HEK293 (cell line): ENCODE measurements around the gene NOP10.
A peak's percentile ranks its signal among the peaks of the same experiment; 100 is the strongest.

Experiments used
- KLF10 ChIP-seq: fragments of 450-650 bp; IDR thresholded peaks from 2 replicates; pipeline ENCODE4 v1.5.1; 2018; ENCODE audit warnings: missing biosample characterization, mild to moderate bottlenecking, missing genetic modification characterization
- MEIS1 ChIP-seq: sonication (generic); formaldehyde crosslinking; IDR thresholded peaks from 2 replicates; pipeline ENCODE4 v1.8.1; 2022; ENCODE audit warnings: missing genetic modification reagents, mild to moderate bottlenecking, borderline replicate concordance
- REPIN1 ChIP-seq: fragments of 450-650 bp; formaldehyde crosslinking; IDR thresholded peaks from 2 replicates; pipeline ENCODE4 v1.5.1; 2017; ENCODE audit warnings: missing biosample characterization, missing genetic modification characterization, low read depth
- SCRT1 ChIP-seq: fragments of 450-650 bp; formaldehyde crosslinking; IDR thresholded peaks from 2 replicates; pipeline ENCODE4 v1.5.1; 2016; ENCODE audit warnings: missing biosample characterization, missing genetic modification characterization, borderline replicate concordance
- ZFP3 ChIP-seq: fragments of 450-650 bp; formaldehyde crosslinking; IDR thresholded peaks from 2 replicates; pipeline ENCODE4 v1.5.1; 2016; ENCODE audit warnings: low read depth, missing biosample characterization, missing genetic modification characterization
- ZNF10 ChIP-seq: fragments of 450-650 bp; formaldehyde crosslinking; IDR thresholded peaks from 2 replicates; pipeline ENCODE4 v1.5.1; 2017; ENCODE audit warnings: missing biosample characterization, missing genetic modification characterization
- ZNF146 ChIP-seq: fragments of 450-650 bp; formaldehyde crosslinking; IDR thresholded peaks from 2 replicates; pipeline ENCODE4 v1.5.1; 2016; ENCODE audit warnings: missing biosample characterization, missing genetic modification characterization
- ZNF19 ChIP-seq: fragments of 450-650 bp; formaldehyde crosslinking; IDR thresholded peaks from 2 replicates; pipeline ENCODE4; 2016; ENCODE audit warnings: missing biosample characterization, missing genetic modification characterization, low read depth
- ZNF214 ChIP-seq: fragments of 450-650 bp; formaldehyde crosslinking; IDR thresholded peaks from 2 replicates; pipeline ENCODE4 v1.5.1; 2017; ENCODE audit warnings: missing biosample characterization, mild to moderate bottlenecking, missing genetic modification characterization, borderline replicate concordance
- ZNF311 ChIP-seq: fragments of 450-650 bp; formaldehyde crosslinking; IDR thresholded peaks from 2 replicates; pipeline ENCODE4 v1.5.1; 2017; ENCODE audit warnings: missing biosample characterization, missing genetic modification characterization, borderline replicate concordance
- ZNF514 ChIP-seq: fragments of 450-650 bp; formaldehyde crosslinking; IDR thresholded peaks from 2 replicates; pipeline ENCODE4 v1.5.1; 2016; ENCODE audit warnings: missing biosample characterization, missing genetic modification characterization
- ZNF548 ChIP-seq: fragments of 450-650 bp; formaldehyde crosslinking; IDR thresholded peaks from 2 replicates; pipeline ENCODE4 v1.5.1; 2016; ENCODE audit warnings: missing biosample characterization, missing genetic modification characterization
- ZNF571 ChIP-seq: fragments of 450-650 bp; formaldehyde crosslinking; IDR thresholded peaks from 2 replicates; pipeline ENCODE4 v1.5.0; 2017; ENCODE audit warnings: missing biosample characterization, missing genetic modification characterization
- ZNF626 ChIP-seq: fragments of 450-650 bp; sonication (Bioruptor Pico); formaldehyde crosslinking; IDR thresholded peaks from 2 replicates; pipeline ENCODE4 v1.5.1; 2018; ENCODE audit warnings: missing biosample characterization, missing genetic modification characterization, inconsistent platforms
- ZNF677 ChIP-seq: fragments of 450-650 bp; IDR thresholded peaks from 2 replicates; pipeline ENCODE4 v1.5.0; 2018; ENCODE audit warnings: missing biosample characterization, mild to moderate bottlenecking, missing genetic modification characterization, moderate library complexity
- ZNF791 ChIP-seq: fragments of 450-650 bp; formaldehyde crosslinking; IDR thresholded peaks from 2 replicates; pipeline ENCODE4 v1.5.1; 2016; ENCODE audit warnings: missing biosample characterization, missing genetic modification characterization
- TF ChIP-seq, protein P1 (sequence below): fragments of 450-650 bp; formaldehyde crosslinking; IDR thresholded peaks from 2 replicates; pipeline ENCODE4 v1.5.1; 2016; ENCODE audit warnings: missing biosample characterization, missing genetic modification characterization
- TF ChIP-seq, protein P2 (sequence below): fragments of 450-650 bp; formaldehyde crosslinking; IDR thresholded peaks from 2 replicates; pipeline ENCODE4 v1.5.1; 2017; ENCODE audit warnings: missing biosample characterization, missing genetic modification characterization
- TF ChIP-seq, protein P3 (sequence below): fragments of 450-650 bp; formaldehyde crosslinking; IDR thresholded peaks from 2 replicates; pipeline ENCODE4 v1.5.1; 2016; ENCODE audit warnings: missing biosample characterization, missing genetic modification characterization, borderline replicate concordance
- TF ChIP-seq, protein P4 (sequence below): fragments of 450-650 bp; formaldehyde crosslinking; IDR thresholded peaks from 2 replicates; pipeline ENCODE4 v1.5.1; 2016; ENCODE audit warnings: missing biosample characterization, missing genetic modification characterization, low read depth
- TF ChIP-seq, protein P5 (sequence below): fragments of 450-650 bp; formaldehyde crosslinking; IDR thresholded peaks from 2 replicates; pipeline ENCODE4 v1.5.1; 2016; ENCODE audit warnings: missing biosample characterization, missing genetic modification characterization
- TF ChIP-seq, protein P6 (sequence below): fragments of 450-650 bp; formaldehyde crosslinking; IDR thresholded peaks from 2 replicates; pipeline ENCODE4 v1.5.1; 2016; ENCODE audit warnings: missing biosample characterization, missing genetic modification characterization, borderline replicate concordance

NOP10 gene

DNA sequence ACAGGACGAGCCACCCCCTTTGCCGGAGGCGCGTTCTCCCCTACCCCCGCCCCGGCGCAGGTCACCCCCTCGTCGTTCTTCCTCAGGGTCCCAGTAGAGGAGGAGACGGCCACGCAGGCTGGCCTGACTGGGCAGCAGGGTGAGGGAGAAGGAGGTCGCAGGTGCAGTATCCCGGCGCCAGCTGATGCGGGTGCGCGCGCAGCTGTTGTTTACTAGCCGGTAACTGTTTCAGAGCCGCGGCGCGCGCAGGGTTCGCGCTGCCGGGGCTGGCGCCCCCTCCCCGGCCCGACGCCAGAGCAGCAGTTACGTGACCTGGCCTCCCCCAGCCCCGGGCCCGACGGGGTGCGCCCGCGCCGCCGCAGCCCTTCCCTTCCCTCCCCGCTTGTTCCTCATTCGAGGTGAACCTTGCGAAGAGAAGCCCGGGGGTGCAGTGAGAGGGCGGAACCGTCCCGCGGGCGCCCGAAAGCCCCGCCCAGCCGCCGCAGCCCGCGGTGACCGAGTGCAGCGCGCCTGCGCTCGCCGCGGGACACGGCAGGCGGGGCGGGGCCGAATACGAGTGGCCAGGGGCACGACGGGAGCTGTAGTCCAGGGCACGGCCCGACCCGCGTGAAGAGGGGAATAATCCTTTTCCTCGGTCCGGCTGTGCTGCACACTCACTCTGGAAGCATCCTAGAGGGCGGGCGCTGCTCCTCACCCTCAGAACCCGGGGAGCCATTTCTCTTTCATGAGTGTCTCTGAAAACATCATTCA lies 5.2 kb downstream of the NOP10 start, which contains the start of gene SLC12A6 (continued):
- TF ChIP-seq ZNF791 (no peak), ZNF677 (tag by site-specific recombination) (no peak), ZNF146 (tag by site-specific recombination) (no peak), ZNF311 (tag by site-specific recombination) (no peak), SCRT1 (tag by site-specific recombination) (no peak), ZNF514 (tag by site-specific recombination) (no peak), ZNF10 (peak; percentile 59; the same call in 1 of the 2 replicates), KLF10 (tag by site-specific recombination) (no peak), MEIS1 (CRISPR knock-in tag) (no peak), ZNF571 (tag by site-specific recombination) (no peak), ZNF214 (no peak), ZNF19 (tag by site-specific recombination) (no peak), ZFP3 (tag by site-specific recombination) (no peak), REPIN1 (tag by site-specific recombination) (no peak), ZNF626 (tag by site-specific recombination) (no peak), ZNF548 (tag by site-specific recombination) (no peak)
- TF ChIP-seq, protein P1, sequence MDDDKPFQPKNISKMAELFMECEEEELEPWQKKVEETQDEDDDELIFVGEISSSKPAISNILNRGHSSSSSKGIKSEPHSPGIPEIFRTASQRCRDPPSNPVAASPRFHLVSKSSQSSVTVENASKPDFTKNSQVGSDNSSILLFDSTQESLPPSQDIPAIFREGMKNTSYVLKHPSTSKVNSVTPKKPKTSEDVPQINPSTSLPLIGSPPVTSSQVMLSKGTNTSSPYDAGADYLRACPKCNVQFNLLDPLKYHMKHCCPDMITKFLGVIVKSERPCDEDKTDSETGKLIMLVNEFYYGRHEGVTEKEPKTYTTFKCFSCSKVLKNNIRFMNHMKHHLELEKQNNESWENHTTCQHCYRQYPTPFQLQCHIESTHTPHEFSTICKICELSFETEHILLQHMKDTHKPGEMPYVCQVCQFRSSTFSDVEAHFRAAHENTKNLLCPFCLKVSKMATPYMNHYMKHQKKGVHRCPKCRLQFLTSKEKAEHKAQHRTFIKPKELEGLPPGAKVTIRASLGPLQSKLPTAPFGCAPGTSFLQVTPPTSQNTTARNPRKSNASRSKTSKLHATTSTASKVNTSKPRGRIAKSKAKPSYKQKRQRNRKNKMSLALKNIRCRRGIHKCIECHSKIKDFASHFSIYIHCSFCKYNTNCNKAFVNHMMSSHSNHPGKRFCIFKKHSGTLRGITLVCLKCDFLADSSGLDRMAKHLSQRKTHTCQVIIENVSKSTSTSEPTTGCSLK: no peak
- TF ChIP-seq, protein P2, sequence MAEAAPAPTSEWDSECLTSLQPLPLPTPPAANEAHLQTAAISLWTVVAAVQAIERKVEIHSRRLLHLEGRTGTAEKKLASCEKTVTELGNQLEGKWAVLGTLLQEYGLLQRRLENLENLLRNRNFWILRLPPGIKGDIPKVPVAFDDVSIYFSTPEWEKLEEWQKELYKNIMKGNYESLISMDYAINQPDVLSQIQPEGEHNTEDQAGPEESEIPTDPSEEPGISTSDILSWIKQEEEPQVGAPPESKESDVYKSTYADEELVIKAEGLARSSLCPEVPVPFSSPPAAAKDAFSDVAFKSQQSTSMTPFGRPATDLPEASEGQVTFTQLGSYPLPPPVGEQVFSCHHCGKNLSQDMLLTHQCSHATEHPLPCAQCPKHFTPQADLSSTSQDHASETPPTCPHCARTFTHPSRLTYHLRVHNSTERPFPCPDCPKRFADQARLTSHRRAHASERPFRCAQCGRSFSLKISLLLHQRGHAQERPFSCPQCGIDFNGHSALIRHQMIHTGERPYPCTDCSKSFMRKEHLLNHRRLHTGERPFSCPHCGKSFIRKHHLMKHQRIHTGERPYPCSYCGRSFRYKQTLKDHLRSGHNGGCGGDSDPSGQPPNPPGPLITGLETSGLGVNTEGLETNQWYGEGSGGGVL (tag by site-specific recombination): peak; percentile 56; the same call in 1 of the 2 replicates
- TF ChIP-seq, protein P3, sequence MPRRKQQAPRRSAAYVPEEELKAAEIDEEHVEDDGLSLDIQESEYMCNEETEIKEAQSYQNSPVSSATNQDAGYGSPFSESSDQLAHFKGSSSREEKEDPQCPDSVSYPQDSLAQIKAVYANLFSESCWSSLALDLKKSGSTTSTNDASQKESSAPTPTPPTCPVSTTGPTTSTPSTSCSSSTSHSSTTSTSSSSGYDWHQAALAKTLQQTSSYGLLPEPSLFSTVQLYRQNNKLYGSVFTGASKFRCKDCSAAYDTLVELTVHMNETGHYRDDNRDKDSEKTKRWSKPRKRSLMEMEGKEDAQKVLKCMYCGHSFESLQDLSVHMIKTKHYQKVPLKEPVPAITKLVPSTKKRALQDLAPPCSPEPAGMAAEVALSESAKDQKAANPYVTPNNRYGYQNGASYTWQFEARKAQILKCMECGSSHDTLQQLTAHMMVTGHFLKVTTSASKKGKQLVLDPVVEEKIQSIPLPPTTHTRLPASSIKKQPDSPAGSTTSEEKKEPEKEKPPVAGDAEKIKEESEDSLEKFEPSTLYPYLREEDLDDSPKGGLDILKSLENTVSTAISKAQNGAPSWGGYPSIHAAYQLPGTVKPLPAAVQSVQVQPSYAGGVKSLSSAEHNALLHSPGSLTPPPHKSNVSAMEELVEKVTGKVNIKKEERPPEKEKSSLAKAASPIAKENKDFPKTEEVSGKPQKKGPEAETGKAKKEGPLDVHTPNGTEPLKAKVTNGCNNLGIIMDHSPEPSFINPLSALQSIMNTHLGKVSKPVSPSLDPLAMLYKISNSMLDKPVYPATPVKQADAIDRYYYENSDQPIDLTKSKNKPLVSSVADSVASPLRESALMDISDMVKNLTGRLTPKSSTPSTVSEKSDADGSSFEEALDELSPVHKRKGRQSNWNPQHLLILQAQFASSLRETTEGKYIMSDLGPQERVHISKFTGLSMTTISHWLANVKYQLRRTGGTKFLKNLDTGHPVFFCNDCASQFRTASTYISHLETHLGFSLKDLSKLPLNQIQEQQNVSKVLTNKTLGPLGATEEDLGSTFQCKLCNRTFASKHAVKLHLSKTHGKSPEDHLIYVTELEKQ: no peak
- TF ChIP-seq, protein P4, sequence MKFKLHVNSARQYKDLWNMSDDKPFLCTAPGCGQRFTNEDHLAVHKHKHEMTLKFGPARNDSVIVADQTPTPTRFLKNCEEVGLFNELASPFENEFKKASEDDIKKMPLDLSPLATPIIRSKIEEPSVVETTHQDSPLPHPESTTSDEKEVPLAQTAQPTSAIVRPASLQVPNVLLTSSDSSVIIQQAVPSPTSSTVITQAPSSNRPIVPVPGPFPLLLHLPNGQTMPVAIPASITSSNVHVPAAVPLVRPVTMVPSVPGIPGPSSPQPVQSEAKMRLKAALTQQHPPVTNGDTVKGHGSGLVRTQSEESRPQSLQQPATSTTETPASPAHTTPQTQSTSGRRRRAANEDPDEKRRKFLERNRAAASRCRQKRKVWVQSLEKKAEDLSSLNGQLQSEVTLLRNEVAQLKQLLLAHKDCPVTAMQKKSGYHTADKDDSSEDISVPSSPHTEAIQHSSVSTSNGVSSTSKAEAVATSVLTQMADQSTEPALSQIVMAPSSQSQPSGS (tag by site-specific recombination): no peak
- TF ChIP-seq, protein P5, sequence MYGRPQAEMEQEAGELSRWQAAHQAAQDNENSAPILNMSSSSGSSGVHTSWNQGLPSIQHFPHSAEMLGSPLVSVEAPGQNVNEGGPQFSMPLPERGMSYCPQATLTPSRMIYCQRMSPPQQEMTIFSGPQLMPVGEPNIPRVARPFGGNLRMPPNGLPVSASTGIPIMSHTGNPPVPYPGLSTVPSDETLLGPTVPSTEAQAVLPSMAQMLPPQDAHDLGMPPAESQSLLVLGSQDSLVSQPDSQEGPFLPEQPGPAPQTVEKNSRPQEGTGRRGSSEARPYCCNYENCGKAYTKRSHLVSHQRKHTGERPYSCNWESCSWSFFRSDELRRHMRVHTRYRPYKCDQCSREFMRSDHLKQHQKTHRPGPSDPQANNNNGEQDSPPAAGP (tag by site-specific recombination): no peak
- TF ChIP-seq, protein P6, sequence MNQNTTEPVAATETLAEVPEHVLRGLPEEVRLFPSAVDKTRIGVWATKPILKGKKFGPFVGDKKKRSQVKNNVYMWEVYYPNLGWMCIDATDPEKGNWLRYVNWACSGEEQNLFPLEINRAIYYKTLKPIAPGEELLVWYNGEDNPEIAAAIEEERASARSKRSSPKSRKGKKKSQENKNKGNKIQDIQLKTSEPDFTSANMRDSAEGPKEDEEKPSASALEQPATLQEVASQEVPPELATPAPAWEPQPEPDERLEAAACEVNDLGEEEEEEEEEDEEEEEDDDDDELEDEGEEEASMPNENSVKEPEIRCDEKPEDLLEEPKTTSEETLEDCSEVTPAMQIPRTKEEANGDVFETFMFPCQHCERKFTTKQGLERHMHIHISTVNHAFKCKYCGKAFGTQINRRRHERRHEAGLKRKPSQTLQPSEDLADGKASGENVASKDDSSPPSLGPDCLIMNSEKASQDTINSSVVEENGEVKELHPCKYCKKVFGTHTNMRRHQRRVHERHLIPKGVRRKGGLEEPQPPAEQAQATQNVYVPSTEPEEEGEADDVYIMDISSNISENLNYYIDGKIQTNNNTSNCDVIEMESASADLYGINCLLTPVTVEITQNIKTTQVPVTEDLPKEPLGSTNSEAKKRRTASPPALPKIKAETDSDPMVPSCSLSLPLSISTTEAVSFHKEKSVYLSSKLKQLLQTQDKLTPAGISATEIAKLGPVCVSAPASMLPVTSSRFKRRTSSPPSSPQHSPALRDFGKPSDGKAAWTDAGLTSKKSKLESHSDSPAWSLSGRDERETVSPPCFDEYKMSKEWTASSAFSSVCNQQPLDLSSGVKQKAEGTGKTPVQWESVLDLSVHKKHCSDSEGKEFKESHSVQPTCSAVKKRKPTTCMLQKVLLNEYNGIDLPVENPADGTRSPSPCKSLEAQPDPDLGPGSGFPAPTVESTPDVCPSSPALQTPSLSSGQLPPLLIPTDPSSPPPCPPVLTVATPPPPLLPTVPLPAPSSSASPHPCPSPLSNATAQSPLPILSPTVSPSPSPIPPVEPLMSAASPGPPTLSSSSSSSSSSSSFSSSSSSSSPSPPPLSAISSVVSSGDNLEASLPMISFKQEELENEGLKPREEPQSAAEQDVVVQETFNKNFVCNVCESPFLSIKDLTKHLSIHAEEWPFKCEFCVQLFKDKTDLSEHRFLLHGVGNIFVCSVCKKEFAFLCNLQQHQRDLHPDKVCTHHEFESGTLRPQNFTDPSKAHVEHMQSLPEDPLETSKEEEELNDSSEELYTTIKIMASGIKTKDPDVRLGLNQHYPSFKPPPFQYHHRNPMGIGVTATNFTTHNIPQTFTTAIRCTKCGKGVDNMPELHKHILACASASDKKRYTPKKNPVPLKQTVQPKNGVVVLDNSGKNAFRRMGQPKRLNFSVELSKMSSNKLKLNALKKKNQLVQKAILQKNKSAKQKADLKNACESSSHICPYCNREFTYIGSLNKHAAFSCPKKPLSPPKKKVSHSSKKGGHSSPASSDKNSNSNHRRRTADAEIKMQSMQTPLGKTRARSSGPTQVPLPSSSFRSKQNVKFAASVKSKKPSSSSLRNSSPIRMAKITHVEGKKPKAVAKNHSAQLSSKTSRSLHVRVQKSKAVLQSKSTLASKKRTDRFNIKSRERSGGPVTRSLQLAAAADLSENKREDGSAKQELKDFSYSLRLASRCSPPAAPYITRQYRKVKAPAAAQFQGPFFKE (tag by site-specific recombination): no peak
